Prostate gland (tissue), 1 donor: ENCODE data around the gene UBTF.

Source experiments
- POLR2A ChIP-seq: fragments of 450-650 bp; IDR thresholded peaks from one replicate; pipeline ENCODE4 v1.6.1; 2016; ENCODE audit warnings: antibody characterized with exemption, mild to moderate bottlenecking
- POLR2AphosphoS5 ChIP-seq: sonication (generic); formaldehyde crosslinking; IDR thresholded peaks from one replicate; pipeline ENCODE4 v1.6.1; 2017; ENCODE audit warnings: antibody characterized with exemption

DNA sequence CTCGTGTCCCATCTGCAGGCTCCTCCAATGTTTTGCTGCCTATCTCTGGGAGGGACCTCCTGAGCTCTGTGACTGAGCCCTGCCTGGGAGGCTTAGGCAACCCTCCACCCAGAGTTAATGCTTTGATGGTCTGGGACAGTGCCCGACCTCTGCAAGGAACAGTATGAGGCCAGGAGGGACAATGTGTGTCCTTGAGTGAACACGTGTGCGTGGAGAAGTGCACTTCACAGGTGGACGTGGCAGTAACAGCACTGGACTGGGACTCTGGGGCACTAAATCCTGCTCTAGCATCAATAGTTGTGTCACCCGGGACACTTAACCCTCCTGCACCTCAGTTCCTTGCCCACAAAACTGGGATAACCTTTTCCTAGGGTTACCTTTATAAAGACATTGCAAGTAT, 4.6 kb downstream of the UBTF start:
- no peak for TF ChIP-seq POLR2A
- TF ChIP-seq POLR2AphosphoS5: no peak
